Measurements from ENCODE around the gene PTPN23. TPM values are rescaled to one million over a fixed set of nuclear protein-coding genes. Genes with fewer than 3 reads are reported as not detected.
A peak's percentile ranks its signal among the peaks of the same experiment; 100 is the strongest.

The PTPN23 gene
- total and polyA plus RNA-seq, 2 of the 13 experiments (the other 11 are each of a cell fraction or from before 2014, with no cell fraction given) = 2.3 to 3.7 TPM

DNA sequence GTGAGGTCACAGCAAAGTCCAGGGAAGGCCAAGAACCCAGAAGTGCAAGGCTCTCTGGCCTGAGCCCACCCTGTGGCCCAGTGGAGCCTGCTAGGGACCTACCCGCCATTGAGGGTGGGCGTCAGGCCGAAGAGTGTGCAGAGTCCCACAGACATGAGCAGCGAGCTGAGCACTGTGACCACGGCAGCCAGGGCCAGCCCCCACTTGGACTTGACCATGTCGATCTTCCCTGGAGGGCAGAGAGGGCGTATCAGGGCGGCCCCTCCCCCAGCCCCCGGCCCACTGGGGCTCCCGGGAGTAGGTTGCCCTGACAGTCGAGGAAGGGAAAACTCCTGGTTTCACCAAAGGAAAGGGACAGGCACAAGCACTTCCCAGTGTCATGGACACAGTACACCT is 44.6 kb downstream of the PTPN23 start (continued):
- TF ChIP-seq, protein P1, sequence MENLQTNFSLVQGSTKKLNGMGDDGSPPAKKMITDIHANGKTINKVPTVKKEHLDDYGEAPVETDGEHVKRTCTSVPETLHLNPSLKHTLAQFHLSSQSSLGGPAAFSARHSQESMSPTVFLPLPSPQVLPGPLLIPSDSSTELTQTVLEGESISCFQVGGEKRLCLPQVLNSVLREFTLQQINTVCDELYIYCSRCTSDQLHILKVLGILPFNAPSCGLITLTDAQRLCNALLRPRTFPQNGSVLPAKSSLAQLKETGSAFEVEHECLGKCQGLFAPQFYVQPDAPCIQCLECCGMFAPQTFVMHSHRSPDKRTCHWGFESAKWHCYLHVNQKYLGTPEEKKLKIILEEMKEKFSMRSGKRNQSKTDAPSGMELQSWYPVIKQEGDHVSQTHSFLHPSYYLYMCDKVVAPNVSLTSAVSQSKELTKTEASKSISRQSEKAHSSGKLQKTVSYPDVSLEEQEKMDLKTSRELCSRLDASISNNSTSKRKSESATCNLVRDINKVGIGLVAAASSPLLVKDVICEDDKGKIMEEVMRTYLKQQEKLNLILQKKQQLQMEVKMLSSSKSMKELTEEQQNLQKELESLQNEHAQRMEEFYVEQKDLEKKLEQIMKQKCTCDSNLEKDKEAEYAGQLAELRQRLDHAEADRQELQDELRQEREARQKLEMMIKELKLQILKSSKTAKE (CRISPR knock-in tag; IDR thresholded peaks at IDR 0.05; ENCODE audit: borderline replicate concordance) = 0 out of 2 replicates have a peak, but pooled peaks have one; percentile 19
- no peak for TF ChIP-seq ERF (CRISPR knock-in tag; IDR thresholded peaks at IDR 0.05)
- TF ChIP-seq NPAS2 (CRISPR knock-in tag; IDR thresholded peaks at IDR 0.05; ENCODE audit: borderline replicate concordance) = no peak
- TF ChIP-seq ZBTB7A (CRISPR knock-in tag; IDR thresholded peaks at IDR 0.05) = 0 out of 2 replicates have a peak, but pooled peaks have one; percentile 39
- TF ChIP-seq, protein P2, sequence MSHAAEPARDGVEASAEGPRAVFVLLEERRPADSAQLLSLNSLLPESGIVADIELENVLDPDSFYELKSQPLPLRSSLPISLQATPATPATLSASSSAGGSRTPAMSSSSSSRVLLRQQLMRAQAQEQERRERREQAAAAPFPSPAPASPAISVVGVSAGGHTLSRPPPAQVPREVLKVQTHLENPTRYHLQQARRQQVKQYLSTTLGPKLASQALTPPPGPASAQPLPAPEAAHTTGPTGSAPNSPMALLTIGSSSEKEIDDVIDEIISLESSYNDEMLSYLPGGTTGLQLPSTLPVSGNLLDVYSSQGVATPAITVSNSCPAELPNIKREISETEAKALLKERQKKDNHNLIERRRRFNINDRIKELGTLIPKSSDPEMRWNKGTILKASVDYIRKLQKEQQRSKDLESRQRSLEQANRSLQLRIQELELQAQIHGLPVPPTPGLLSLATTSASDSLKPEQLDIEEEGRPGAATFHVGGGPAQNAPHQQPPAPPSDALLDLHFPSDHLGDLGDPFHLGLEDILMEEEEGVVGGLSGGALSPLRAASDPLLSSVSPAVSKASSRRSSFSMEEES (CRISPR knock-in tag; IDR thresholded peaks at IDR 0.05) = 0 out of 2 replicates have a peak, but pooled peaks have one; percentile 16
- TF ChIP-seq BCL6 (CRISPR knock-in tag; IDR thresholded peaks at IDR 0.05) = peak; percentile 93
- no peak for TF ChIP-seq ARNT2 (CRISPR knock-in tag; IDR thresholded peaks at IDR 0.05; ENCODE audit: low read depth)
- TF ChIP-seq, protein P3, sequence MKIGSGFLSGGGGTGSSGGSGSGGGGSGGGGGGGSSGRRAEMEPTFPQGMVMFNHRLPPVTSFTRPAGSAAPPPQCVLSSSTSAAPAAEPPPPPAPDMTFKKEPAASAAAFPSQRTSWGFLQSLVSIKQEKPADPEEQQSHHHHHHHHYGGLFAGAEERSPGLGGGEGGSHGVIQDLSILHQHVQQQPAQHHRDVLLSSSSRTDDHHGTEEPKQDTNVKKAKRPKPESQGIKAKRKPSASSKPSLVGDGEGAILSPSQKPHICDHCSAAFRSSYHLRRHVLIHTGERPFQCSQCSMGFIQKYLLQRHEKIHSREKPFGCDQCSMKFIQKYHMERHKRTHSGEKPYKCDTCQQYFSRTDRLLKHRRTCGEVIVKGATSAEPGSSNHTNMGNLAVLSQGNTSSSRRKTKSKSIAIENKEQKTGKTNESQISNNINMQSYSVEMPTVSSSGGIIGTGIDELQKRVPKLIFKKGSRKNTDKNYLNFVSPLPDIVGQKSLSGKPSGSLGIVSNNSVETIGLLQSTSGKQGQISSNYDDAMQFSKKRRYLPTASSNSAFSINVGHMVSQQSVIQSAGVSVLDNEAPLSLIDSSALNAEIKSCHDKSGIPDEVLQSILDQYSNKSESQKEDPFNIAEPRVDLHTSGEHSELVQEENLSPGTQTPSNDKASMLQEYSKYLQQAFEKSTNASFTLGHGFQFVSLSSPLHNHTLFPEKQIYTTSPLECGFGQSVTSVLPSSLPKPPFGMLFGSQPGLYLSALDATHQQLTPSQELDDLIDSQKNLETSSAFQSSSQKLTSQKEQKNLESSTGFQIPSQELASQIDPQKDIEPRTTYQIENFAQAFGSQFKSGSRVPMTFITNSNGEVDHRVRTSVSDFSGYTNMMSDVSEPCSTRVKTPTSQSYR (CRISPR knock-in tag; IDR thresholded peaks at IDR 0.05; ENCODE audit: borderline replicate concordance) = peak; percentile 69
- TF ChIP-seq RARA (CRISPR knock-in tag; IDR thresholded peaks at IDR 0.05) = peak; percentile 59

Measured in HepG2 (cell line).